Measurements from ENCODE around the gene ABHD17C. TPM values are rescaled to one million over a fixed set of nuclear protein-coding genes. Genes with fewer than 3 reads are reported as not detected.
A peak's percentile ranks its signal among the peaks of the same experiment; 100 is the strongest.

ABHD17C gene
- total RNA-seq, 1 experiment from 2014 or later: 10.3 TPM

- intact Hi-C loops (cut with micrococcal nuclease): loop anchor here (5.0 kb wide), 1 partner anchor 102 kb away; no protein-coding TSS in a partner anchor
- Histone ChIP-seq H3K79me2 (ENCODE audit: low read length) (peaks cover 8% of the 10 kb centered on the region; the same call in 1 of the 2 replicates), H3K4me1 (ENCODE audit: insufficient read depth, low read length) (peaks cover 44% of the 10 kb centered on the region), H3K9me3 (ENCODE audit: low read length) (no peaks in the 10 kb centered on the region), H3K27me3 (ENCODE audit: low read length) (no peaks in the 10 kb centered on the region), H4K20me1 (ENCODE audit: low read length) (no peaks in the 10 kb centered on the region), H3K9ac (ENCODE audit: low read length) (no peak overlapping the region), H3K4me2 (ENCODE audit: low read length) (no peak overlapping the region), H3K36me3 (ENCODE audit: low read depth, low read length) (no peaks in the 10 kb centered on the region), H3F3A (ENCODE audit: low read length, unreplicated experiment) (no peaks in the 10 kb centered on the region), H3K27ac (ENCODE audit: low read length) (no peak overlapping the region), H3K4me3 (ENCODE audit: low read length) (no peak overlapping the region), H3K9me2 (replicated peaks; ENCODE audit: low read length) (no peaks in the 10 kb centered on the region), H2AFZ (ENCODE audit: low read length) (no peak overlapping the region)
- DNase-seq (no peak), ATAC-seq (no peak)
- ChIA-PET CTCF (no interaction called here), POLR2A (ENCODE audit: unreplicated experiment) (no interaction called here)
- no TSS peak for BruUV-seq (replicated peaks)
- TF ChIP-seq EZH2phosphoT487 (IDR thresholded peaks at IDR 0.05; ENCODE audit: borderline replicate concordance, low read length) (no peak), EZH2 (IDR thresholded peaks at IDR 0.05; ENCODE audit: low read length, unreplicated experiment) (no peak)
- TF ChIP-seq, protein P1, sequence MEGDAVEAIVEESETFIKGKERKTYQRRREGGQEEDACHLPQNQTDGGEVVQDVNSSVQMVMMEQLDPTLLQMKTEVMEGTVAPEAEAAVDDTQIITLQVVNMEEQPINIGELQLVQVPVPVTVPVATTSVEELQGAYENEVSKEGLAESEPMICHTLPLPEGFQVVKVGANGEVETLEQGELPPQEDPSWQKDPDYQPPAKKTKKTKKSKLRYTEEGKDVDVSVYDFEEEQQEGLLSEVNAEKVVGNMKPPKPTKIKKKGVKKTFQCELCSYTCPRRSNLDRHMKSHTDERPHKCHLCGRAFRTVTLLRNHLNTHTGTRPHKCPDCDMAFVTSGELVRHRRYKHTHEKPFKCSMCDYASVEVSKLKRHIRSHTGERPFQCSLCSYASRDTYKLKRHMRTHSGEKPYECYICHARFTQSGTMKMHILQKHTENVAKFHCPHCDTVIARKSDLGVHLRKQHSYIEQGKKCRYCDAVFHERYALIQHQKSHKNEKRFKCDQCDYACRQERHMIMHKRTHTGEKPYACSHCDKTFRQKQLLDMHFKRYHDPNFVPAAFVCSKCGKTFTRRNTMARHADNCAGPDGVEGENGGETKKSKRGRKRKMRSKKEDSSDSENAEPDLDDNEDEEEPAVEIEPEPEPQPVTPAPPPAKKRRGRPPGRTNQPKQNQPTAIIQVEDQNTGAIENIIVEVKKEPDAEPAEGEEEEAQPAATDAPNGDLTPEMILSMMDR (conservative IDR thresholded peaks at IDR 0.05; ENCODE audit: low read depth, low read length): no peak
These were observed 5.4 kb upstream of the ABHD17C start for GRCh38 chr15:80689716-80690115.

- CTCF ChIA-PET: interaction anchor here (0.7 kb wide), 1 partner anchor 88 kb away, joined by 3 read pairs; the partner anchor contains the start of gene CEMIP
- Histone ChIP-seq H3K79me2 (ENCODE audit: low read length) (peaks cover 18% of the 10 kb centered on the region), H3K9me3 (ENCODE audit: low read length) (no peaks in the 10 kb centered on the region), H2AFZ (ENCODE audit: low read length) (no peak overlapping the region), H3K36me3 (ENCODE audit: low read depth, low read length) (no peaks in the 10 kb centered on the region), H3K27me3 (ENCODE audit: low read length) (no peaks in the 10 kb centered on the region), H3K4me1 (ENCODE audit: insufficient read depth, low read length) (peaks cover 34% of the 10 kb centered on the region), H3K4me3 (ENCODE audit: low read length) (no peak overlapping the region; the same call in 1 of the 2 replicates), H3K4me2 (ENCODE audit: low read length) (peak overlapping the region; percentile 37; the same call in 1 of the 2 replicates), H3F3A (ENCODE audit: low read length, unreplicated experiment) (no peaks in the 10 kb centered on the region), H3K9ac (ENCODE audit: low read length) (no peak overlapping the region), H3K9me2 (replicated peaks; ENCODE audit: low read length) (no peaks in the 10 kb centered on the region), H4K20me1 (ENCODE audit: low read length) (peaks cover 2% of the 10 kb centered on the region; the same call in 1 of the 2 replicates), H3K27ac (ENCODE audit: low read length) (peak overlapping the region; percentile 64)
- BruUV-seq (replicated peaks): no TSS peak
- intact Hi-C loops (cut with micrococcal nuclease): loop anchor here (5.0 kb wide), 1 partner anchor 104 kb away; no protein-coding TSS in a partner anchor
- DNase-seq: peak; percentile 74
- POLR2A ChIA-PET (ENCODE audit: unreplicated experiment): no interaction called here
- no peak for TF ChIP-seq EZH2phosphoT487 (IDR thresholded peaks at IDR 0.05; ENCODE audit: borderline replicate concordance, low read length)
- TF ChIP-seq, protein P1 (conservative IDR thresholded peaks at IDR 0.05; ENCODE audit: low read depth, low read length): no peak
- TF ChIP-seq EZH2 (IDR thresholded peaks at IDR 0.05; ENCODE audit: low read length, unreplicated experiment): no peak
- peak; percentile 26 for ATAC-seq
These were observed 3.5 kb upstream of the ABHD17C start for GRCh38 chr15:80691575-80691974.

Measured in PC-3 (cell line).